GM18868 (cell line): ENCODE data around the gene KIAA1549.
"Not testable (repeated sequence)": the region's sequence is repeated elsewhere in the genome, so short reads cannot be mapped to it uniquely, and the experiment has no call there.

ENCODE experiments used
- ATAC-seq: cut with Tn5 transposase; IDR thresholded peaks from one replicate; pipeline ENCODE4 v1.9.1; 2021; ENCODE audit warnings: mild to moderate bottlenecking, moderate library complexity; ENCODE audit not compliant: unreplicated experiment

The KIAA1549 gene

GRCh38 chr7:138945154-138945553, 36.0 kb downstream of the KIAA1549 start:
- ATAC-seq = no peak

- ATAC-seq = no peak
Measured at GRCh38 chr7:138944592-138944991, 36.6 kb downstream of the KIAA1549 start.

GRCh38 chr7:138943061-138943460, 38.1 kb downstream of the KIAA1549 start:
- ATAC-seq = no peak

GRCh38 chr7:138941545-138941944, 39.6 kb downstream of the KIAA1549 start:
- ATAC-seq = no peak

- not testable (repeated sequence) for ATAC-seq
Measured at GRCh38 chr7:138940602-138941001, 40.6 kb downstream of the KIAA1549 start.

- ATAC-seq = no peak
Measured at GRCh38 chr7:138937484-138937883, 43.7 kb downstream of the KIAA1549 start.

- ATAC-seq = no peak
Measured at GRCh38 chr7:138935465-138936011, 45.7 kb downstream of the KIAA1549 start.

- ATAC-seq = no peak
Measured at GRCh38 chr7:138934861-138935260, 46.3 kb downstream of the KIAA1549 start.

- no peak for ATAC-seq
Measured at GRCh38 chr7:138934367-138934766, 46.8 kb downstream of the KIAA1549 start.

- ATAC-seq = no peak
Measured at GRCh38 chr7:138932870-138933269, 48.3 kb downstream of the KIAA1549 start.

GRCh38 chr7:138932427-138932826, 48.8 kb downstream of the KIAA1549 start:
- no peak for ATAC-seq

GRCh38 chr7:138929969-138930368, 51.2 kb downstream of the KIAA1549 start:
- ATAC-seq = no peak

GRCh38 chr7:138926241-138926612, 55.0 kb downstream of the KIAA1549 start:
- ATAC-seq = peak; percentile 10

- ATAC-seq = no peak
Measured at GRCh38 chr7:138924501-138925225, 56.5 kb downstream of the KIAA1549 start.

GRCh38 chr7:138921277-138921676, 59.9 kb downstream of the KIAA1549 start:
- ATAC-seq = no peak

- ATAC-seq = no peak
Measured at GRCh38 chr7:138919911-138920310, 61.3 kb downstream of the KIAA1549 start.

- no peak for ATAC-seq
Measured at GRCh38 chr7:138919216-138919615, 62.0 kb downstream of the KIAA1549 start.

- no peak for ATAC-seq
Measured at GRCh38 chr7:138918756-138919155, 62.4 kb downstream of the KIAA1549 start.

- ATAC-seq = no peak
Measured at GRCh38 chr7:138918176-138918575, 63.0 kb downstream of the KIAA1549 start.

- no peak for ATAC-seq
Measured at GRCh38 chr7:138917771-138918170, 63.4 kb downstream of the KIAA1549 start.

- no peak for ATAC-seq
Measured at GRCh38 chr7:138916731-138917130, 64.5 kb downstream of the KIAA1549 start.

- no peak for ATAC-seq
Measured at GRCh38 chr7:138916275-138916674, 64.9 kb downstream of the KIAA1549 start.

- no peak for ATAC-seq
Measured at GRCh38 chr7:138913783-138914182, 67.4 kb downstream of the KIAA1549 start.
